NCI-H226 (cell line): ENCODE results near the gene CLEC17A.

Source experiments
- DNase-seq: peaks from one replicate; pipeline ENCODE4 v3.0.0-alpha.2; 2015

The CLEC17A gene

GRCh38 chr19:14655726-14656125 lies 72.8 kb downstream of the CLEC17A start:
- no peak for DNase-seq

GRCh38 chr19:14659874-14660489 lies 77.1 kb downstream of the CLEC17A start:
- DNase-seq: no peak

GRCh38 chr19:14661372-14661924 lies 78.6 kb downstream of the CLEC17A start:
- DNase-seq: no peak
